Heart left ventricle (tissue), 13 donors: Measurements from ENCODE around the gene WSCD1.

ENCODE experiments used
- POLR2A ChIP-seq, 2 donors: fragments of 450-650 bp; IDR thresholded peaks; one replicate each; pipeline ENCODE4 v1.6.1; 2017; ENCODE audit warnings: antibody characterized with exemption in 2 of 2, mild to moderate bottlenecking in 2 of 2, moderate library complexity in 2 of 2
- TF ChIP-seq, protein P1 (sequence below), 12 donors: fragments of 200-600 bp; sonication (generic) in 4 of 12; IDR thresholded peaks; one replicate each; pipeline versions ENCODE4 v1.5.0 to v1.8.0; 2018 to 2022; ENCODE audit warnings: antibody characterized with exemption in 12 of 12, mild to moderate bottlenecking in 5 of 12
- donor health status: ischemic (EF 13 %, LVEDD 7.1; RV severe dilation, severe dysfunction).
- donor health status: DM: no; HTN: yes; CAD: no.
- donor health status: DM: no; HTN: no; CAD: no.
- donor health status: ischemic (EF 25% LVEDD 6.9; RV normal size, moderate dysfunction).
- donor health status: ischemic (EF 25% LVEDD 5.7; RV mildly dilated, moderate dysfunction).
- donor health status: ischemic (EF 35%, LVEDD 5.7; RV mildly dilated, moderate dysfunction).
- donor health status: nonischemic (EF 11% LVEDD 7.7; RV severe dilation, severe dysfunction).
- donor health status: DM: yes; HTN: yes; CAD: no.
- donor health status: PGD.
- donor health status: ischemic (EF 29% LVEDD 5.4; RV normal size, mild dysfunction).
- donor health status: nonischemic (EF 23%, LVEDD 6.1; RV moderate dilation, normal function).

DNA sequence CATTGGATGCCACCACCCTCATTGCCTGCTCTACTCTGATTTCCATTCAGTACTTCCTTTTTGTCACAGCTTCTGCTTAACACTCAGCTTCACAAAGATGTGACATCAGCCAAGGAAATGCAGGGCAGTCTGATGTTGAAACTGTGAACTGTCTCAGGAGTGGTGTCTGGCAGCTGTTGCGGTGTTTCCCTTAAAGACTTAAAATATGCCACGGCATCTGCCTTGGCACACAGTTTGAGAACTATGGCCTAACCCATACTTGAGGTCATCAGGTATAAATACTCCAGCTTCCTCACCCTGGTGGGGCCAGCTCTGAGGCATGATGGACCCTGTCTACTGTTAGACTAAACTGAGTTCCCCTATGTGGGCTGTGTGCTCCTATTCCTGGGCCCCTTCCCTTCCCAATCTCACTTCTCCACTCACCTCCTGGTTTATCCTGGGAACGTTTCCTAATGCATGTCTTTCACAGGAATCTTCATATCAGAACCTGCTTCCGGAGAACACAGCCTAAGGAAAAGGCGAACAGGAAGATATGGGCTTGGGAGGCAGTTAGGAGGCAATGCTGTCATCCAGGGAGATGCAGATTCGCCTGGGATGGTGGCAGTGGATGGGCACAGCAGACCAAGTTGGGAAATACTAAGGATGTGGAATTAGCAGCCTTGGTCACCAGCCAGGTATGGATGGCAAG lies 96.5 kb downstream of the WSCD1 start:
- TF ChIP-seq, protein P1, sequence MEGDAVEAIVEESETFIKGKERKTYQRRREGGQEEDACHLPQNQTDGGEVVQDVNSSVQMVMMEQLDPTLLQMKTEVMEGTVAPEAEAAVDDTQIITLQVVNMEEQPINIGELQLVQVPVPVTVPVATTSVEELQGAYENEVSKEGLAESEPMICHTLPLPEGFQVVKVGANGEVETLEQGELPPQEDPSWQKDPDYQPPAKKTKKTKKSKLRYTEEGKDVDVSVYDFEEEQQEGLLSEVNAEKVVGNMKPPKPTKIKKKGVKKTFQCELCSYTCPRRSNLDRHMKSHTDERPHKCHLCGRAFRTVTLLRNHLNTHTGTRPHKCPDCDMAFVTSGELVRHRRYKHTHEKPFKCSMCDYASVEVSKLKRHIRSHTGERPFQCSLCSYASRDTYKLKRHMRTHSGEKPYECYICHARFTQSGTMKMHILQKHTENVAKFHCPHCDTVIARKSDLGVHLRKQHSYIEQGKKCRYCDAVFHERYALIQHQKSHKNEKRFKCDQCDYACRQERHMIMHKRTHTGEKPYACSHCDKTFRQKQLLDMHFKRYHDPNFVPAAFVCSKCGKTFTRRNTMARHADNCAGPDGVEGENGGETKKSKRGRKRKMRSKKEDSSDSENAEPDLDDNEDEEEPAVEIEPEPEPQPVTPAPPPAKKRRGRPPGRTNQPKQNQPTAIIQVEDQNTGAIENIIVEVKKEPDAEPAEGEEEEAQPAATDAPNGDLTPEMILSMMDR (IDR thresholded peaks at IDR 0.05): no peak
- no peak for TF ChIP-seq POLR2A (IDR thresholded peaks at IDR 0.05)
